Measurements from ENCODE around the gene EPB41L1. TPM values are rescaled to one million over a fixed set of nuclear protein-coding genes. Genes with fewer than 3 reads are reported as not detected.
"Not testable (repeated sequence)": the region's sequence is repeated elsewhere in the genome, so short reads cannot be mapped to it uniquely, and the experiment has no call there.

The EPB41L1 gene
- total and polyA plus RNA-seq, 4 experiments from 2014 or later, result 0.17 to 0.30 TPM; not detected in 2

DNA sequence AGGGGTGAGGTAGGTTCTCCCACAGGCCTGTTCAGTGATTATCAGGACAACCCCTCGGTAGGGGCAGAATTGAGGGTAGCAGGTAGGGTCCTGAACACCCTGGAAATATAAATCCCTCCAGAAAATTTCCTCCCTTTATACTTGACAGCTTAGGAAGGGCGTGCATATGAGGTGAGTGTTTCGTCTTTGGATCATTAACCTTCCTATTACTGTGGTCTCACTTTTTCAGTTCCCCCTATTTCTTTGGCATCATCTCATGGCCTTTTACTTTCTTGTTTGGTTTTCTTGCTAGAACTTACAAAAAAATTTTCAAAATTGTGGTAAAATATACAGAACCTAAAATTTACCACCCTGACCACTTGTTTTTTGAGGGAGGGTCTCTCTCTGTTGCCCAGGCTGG lies 18.7 kb upstream of the EPB41L1 start:
- ChIA-PET POLR2A (ENCODE audit: partially characterized antibody) (interaction anchor here (0.6 kb wide), 1 partner anchor 1664 kb away, joined by 5 read pairs; no protein-coding TSS in a partner anchor), CTCF (ENCODE audit: partially characterized antibody) (interaction anchor here (0.7 to 15.9 kb wide), 2 partner anchors 67 to 141 kb away, joined by 3 to 517 read pairs; no protein-coding TSS in a partner anchor)
- H3K4me3 Mint-ChIP-seq, result no peak overlapping the region
- peaks cover 0 to 7% of the 10 kb centered on the region in 2 donors for H3K27me3 Mint-ChIP-seq
- Histone ChIP-seq H3K36me3 (ENCODE audit: insufficient read depth, low read length) (no peaks in the 10 kb centered on the region), H3K9me3 (ENCODE audit: control insufficient read depth in 1 of 2, low read length in 2 of 2) (no peaks in the 10 kb centered on the region), H3K4me1 (ENCODE audit: insufficient read depth, low read length) (no peaks in the 10 kb centered on the region), H3K4me3 (ENCODE audit: low read length in 2 of 2) (no peak overlapping the region), H3K27ac (ENCODE audit: low read depth, low read length) (no peak overlapping the region), H3K27me3 (ENCODE audit: insufficient read depth, low read length) (no peaks in the 10 kb centered on the region)
- H3K4me1 Mint-ChIP-seq, result no peaks in the 10 kb centered on the region
- no peaks in the 10 kb centered on the region for H3K9me3 Mint-ChIP-seq
- no peak overlapping the region for H3K27ac Mint-ChIP-seq
- intact Hi-C loops (cut with micrococcal nuclease), result loop anchor here (5.0 kb wide), 1 partner anchor 674 kb away; no protein-coding TSS in a partner anchor
- H3K36me3 Mint-ChIP-seq, result no peaks in the 10 kb centered on the region
- no peak for DNase-seq

DNA sequence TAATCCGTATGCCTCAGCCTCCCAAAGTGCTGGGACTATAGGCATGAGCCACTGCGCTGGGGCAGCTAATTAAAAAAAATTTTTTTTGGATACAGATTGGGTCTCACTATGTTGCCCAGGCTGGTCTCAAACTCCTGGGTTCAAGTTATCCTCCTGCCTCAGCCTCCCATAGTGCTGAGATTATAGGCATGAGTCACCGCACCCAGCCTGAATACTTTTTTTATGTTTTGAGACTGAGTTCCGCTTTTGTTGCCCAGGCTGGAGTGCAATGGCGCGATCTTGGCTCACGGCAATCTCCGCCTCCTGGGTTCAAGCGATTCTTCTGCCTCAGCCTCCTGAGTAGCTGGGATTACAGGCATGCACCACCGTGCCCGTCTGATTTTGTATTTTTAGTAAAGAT lies 17.2 kb upstream of the EPB41L1 start:
- not testable (repeated sequence) for H3K4me1 ChIP-seq (ENCODE audit: insufficient read depth, low read length); H3K27me3 ChIP-seq (ENCODE audit: insufficient read depth, low read length); H3K4me3 ChIP-seq (ENCODE audit: low read length in 2 of 2); H3K9me3 Mint-ChIP-seq; H3K9me3 ChIP-seq (ENCODE audit: control insufficient read depth in 1 of 2, low read length in 2 of 2); H3K36me3 Mint-ChIP-seq; H3K27ac ChIP-seq (ENCODE audit: low read depth, low read length); H3K36me3 ChIP-seq (ENCODE audit: insufficient read depth, low read length); H3K27ac Mint-ChIP-seq; H3K4me3 Mint-ChIP-seq; H3K4me1 Mint-ChIP-seq; H3K27me3 Mint-ChIP-seq; DNase-seq
- POLR2A ChIA-PET (ENCODE audit: partially characterized antibody), result interaction anchor here (1.6 kb wide), 1 partner anchor 144 kb away, joined by 9 read pairs; no protein-coding TSS in a partner anchor
- intact Hi-C loops (cut with micrococcal nuclease), result loop anchor here (5.0 kb wide), 1 partner anchor 675 kb away; no protein-coding TSS in a partner anchor
- CTCF ChIA-PET (ENCODE audit: partially characterized antibody), result interaction anchor here (1.1 to 15.9 kb wide), 5 partner anchors 11 to 150 kb away, joined by 3 to 517 read pairs (median 6); no protein-coding TSS in a partner anchor

- no peak for DNase-seq
- H3K9me3 ChIP-seq (ENCODE audit: control insufficient read depth in 1 of 2, low read length in 2 of 2), result no peaks in the 10 kb centered on the region
- ChIA-PET POLR2A (ENCODE audit: partially characterized antibody) (no interaction called here), CTCF (ENCODE audit: partially characterized antibody) (interaction anchor here (15.9 kb wide), 1 partner anchor 147 kb away, joined by 517 read pairs; no protein-coding TSS in a partner anchor)
- H3K36me3 ChIP-seq (ENCODE audit: insufficient read depth, low read length), result no peaks in the 10 kb centered on the region
- H3K27me3 Mint-ChIP-seq, result peaks cover 11 to 24% of the 10 kb centered on the region in 2 donors
- intact Hi-C loops (cut with micrococcal nuclease), result no loop called here
- peaks cover 0 to 4% (median 0%) of the 10 kb centered on the region in 4 donors for H3K4me1 Mint-ChIP-seq
- H3K4me1 ChIP-seq (ENCODE audit: insufficient read depth, low read length), result no peaks in the 10 kb centered on the region
- no peak overlapping the region for H3K27ac Mint-ChIP-seq
- peaks cover 0 to under 1% (median 0%) of the 10 kb centered on the region in 8 donors for H3K9me3 Mint-ChIP-seq
- no peak overlapping the region for H3K4me3 Mint-ChIP-seq
- H3K36me3 Mint-ChIP-seq, result no peaks in the 10 kb centered on the region
- H3K27me3 ChIP-seq (ENCODE audit: insufficient read depth, low read length), result no peaks in the 10 kb centered on the region
- H3K27ac ChIP-seq (ENCODE audit: low read depth, low read length), result no peak overlapping the region
- H3K4me3 ChIP-seq (ENCODE audit: low read length in 2 of 2), result no peak overlapping the region
These were observed 13.2 kb upstream of the EPB41L1 start for GRCh38 chr20:36141310-36141709.

DNA sequence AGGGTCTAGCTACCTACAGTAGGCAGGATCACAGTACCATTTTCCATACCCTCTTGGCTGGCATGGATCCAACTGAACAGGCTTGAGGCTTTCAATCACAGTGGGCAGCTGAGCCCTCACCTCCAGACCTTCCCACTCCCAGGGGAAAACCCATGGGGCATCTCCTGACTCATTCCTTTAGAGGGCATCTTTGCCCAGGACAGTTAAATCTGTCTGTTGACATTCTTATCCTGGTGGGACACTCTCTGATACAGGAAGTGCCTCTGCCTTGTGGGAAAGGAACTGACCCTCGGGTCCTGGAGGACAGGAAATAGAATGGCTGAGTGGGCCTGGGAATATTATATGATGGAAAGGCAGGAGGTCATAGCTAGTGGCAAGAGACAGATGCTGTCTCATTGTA lies 10.2 kb upstream of the EPB41L1 start:
- ChIA-PET CTCF (ENCODE audit: partially characterized antibody) (interaction anchor here (15.9 kb wide), 1 partner anchor 150 kb away, joined by 517 read pairs; no protein-coding TSS in a partner anchor), POLR2A (ENCODE audit: partially characterized antibody) (no interaction called here)
- Histone ChIP-seq H3K9me3 (ENCODE audit: control insufficient read depth in 1 of 2, low read length in 2 of 2) (no peaks in the 10 kb centered on the region), H3K27ac (ENCODE audit: low read depth, low read length) (no peak overlapping the region), H3K27me3 (ENCODE audit: insufficient read depth, low read length) (no peaks in the 10 kb centered on the region), H3K36me3 (ENCODE audit: insufficient read depth, low read length) (no peaks in the 10 kb centered on the region), H3K4me3 (ENCODE audit: low read length in 2 of 2) (no peak overlapping the region), H3K4me1 (ENCODE audit: insufficient read depth, low read length) (no peaks in the 10 kb centered on the region)
- intact Hi-C loops (cut with micrococcal nuclease), result no loop called here
- no peak for DNase-seq
- Mint-ChIP-seq H3K27ac (no peak overlapping the region), H3K4me3 (peak overlapping the region in 1 of 8 donors; percentile 21), H3K9me3 (peaks cover 0 to 2% (median 0%) of the 10 kb centered on the region in 8 donors), H3K27me3 (peaks cover 14 to 28% of the 10 kb centered on the region in 2 donors), H3K4me1 (peaks cover 0 to 4% (median 0%) of the 10 kb centered on the region in 4 donors), H3K36me3 (no peaks in the 10 kb centered on the region)

GRCh38 chr20:36145877-36146707 lies 8.4 kb upstream of the EPB41L1 start:
- Histone ChIP-seq H3K4me3 (ENCODE audit: low read length in 2 of 2) (no peak overlapping the region), H3K27ac (ENCODE audit: low read depth, low read length) (no peak overlapping the region), H3K27me3 (ENCODE audit: insufficient read depth, low read length) (no peaks in the 10 kb centered on the region), H3K36me3 (ENCODE audit: insufficient read depth, low read length) (no peaks in the 10 kb centered on the region), H3K4me1 (ENCODE audit: insufficient read depth, low read length) (no peaks in the 10 kb centered on the region), H3K9me3 (ENCODE audit: control insufficient read depth in 1 of 2, low read length in 2 of 2) (no peaks in the 10 kb centered on the region)
- peaks cover 0 to 2% (median 0%) of the 10 kb centered on the region in 8 donors for H3K9me3 Mint-ChIP-seq
- H3K4me1 Mint-ChIP-seq, result peaks cover 0 to 4% (median 0%) of the 10 kb centered on the region in 4 donors
- no peak for DNase-seq
- CTCF ChIA-PET (ENCODE audit: partially characterized antibody), result interaction anchor here (1.3 to 15.9 kb wide), 2 partner anchors 11 to 152 kb away, joined by 4 to 517 read pairs; no protein-coding TSS in a partner anchor
- POLR2A ChIA-PET (ENCODE audit: partially characterized antibody), result no interaction called here
- H3K4me3 Mint-ChIP-seq, result no peak overlapping the region
- no peaks in the 10 kb centered on the region for H3K36me3 Mint-ChIP-seq
- peaks cover 14 to 28% of the 10 kb centered on the region in 2 donors for H3K27me3 Mint-ChIP-seq
- no peak overlapping the region for H3K27ac Mint-ChIP-seq
- intact Hi-C loops (cut with micrococcal nuclease), result no loop called here

GRCh38 chr20:36147690-36148089 lies 6.8 kb upstream of the EPB41L1 start:
- H3K9me3 ChIP-seq (ENCODE audit: control insufficient read depth in 1 of 2, low read length in 2 of 2), result no peaks in the 10 kb centered on the region
- H3K27me3 Mint-ChIP-seq, result peaks cover 14 to 34% of the 10 kb centered on the region in 2 donors
- H3K36me3 ChIP-seq (ENCODE audit: insufficient read depth, low read length), result no peaks in the 10 kb centered on the region
- H3K4me1 Mint-ChIP-seq, result peaks cover 0 to 4% (median 0%) of the 10 kb centered on the region in 4 donors
- no peak overlapping the region for H3K4me3 ChIP-seq (ENCODE audit: low read length in 2 of 2)
- ChIA-PET CTCF (ENCODE audit: partially characterized antibody) (interaction anchor here (15.9 kb wide), 1 partner anchor 153 kb away, joined by 517 read pairs; no protein-coding TSS in a partner anchor), POLR2A (ENCODE audit: partially characterized antibody) (no interaction called here)
- H3K27me3 ChIP-seq (ENCODE audit: insufficient read depth, low read length), result no peaks in the 10 kb centered on the region
- no peak overlapping the region for H3K27ac Mint-ChIP-seq
- no peak overlapping the region for H3K4me3 Mint-ChIP-seq
- no peaks in the 10 kb centered on the region for H3K4me1 ChIP-seq (ENCODE audit: insufficient read depth, low read length)
- DNase-seq, result no peak
- H3K27ac ChIP-seq (ENCODE audit: low read depth, low read length), result no peak overlapping the region
- no peaks in the 10 kb centered on the region for H3K36me3 Mint-ChIP-seq
- H3K9me3 Mint-ChIP-seq, result peaks cover 0 to 2% (median 0%) of the 10 kb centered on the region in 8 donors
- intact Hi-C loops (cut with micrococcal nuclease), result no loop called here

DNA sequence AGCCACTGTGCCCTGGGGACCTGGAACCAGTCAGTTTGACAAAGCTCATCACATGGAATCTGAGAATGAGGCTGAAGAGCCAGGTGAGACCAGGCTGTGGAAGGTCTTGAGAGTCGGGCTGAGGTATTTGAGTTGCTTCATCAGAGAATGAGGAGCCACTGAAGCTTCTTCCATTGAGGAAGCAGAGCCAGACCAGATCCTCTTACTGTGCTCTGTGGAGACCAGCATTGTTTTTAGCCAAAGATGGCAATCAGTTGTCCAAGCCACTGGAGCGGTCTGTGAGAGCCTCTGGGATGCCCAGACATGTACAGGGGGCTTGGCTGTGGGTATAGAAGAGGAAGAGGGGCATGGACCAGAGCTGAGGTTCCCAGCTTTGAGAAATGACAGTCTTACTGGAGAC lies 6.1 kb upstream of the EPB41L1 start:
- H3K36me3 Mint-ChIP-seq, result no peaks in the 10 kb centered on the region
- Histone ChIP-seq H3K36me3 (ENCODE audit: insufficient read depth, low read length) (no peaks in the 10 kb centered on the region), H3K4me3 (ENCODE audit: low read length in 2 of 2) (no peak overlapping the region), H3K4me1 (ENCODE audit: insufficient read depth, low read length) (no peaks in the 10 kb centered on the region), H3K27ac (ENCODE audit: low read depth, low read length) (no peak overlapping the region), H3K27me3 (ENCODE audit: insufficient read depth, low read length) (no peaks in the 10 kb centered on the region), H3K9me3 (ENCODE audit: control insufficient read depth in 1 of 2, low read length in 2 of 2) (no peaks in the 10 kb centered on the region)
- H3K9me3 Mint-ChIP-seq, result peaks cover 0 to 2% (median 0%) of the 10 kb centered on the region in 8 donors
- no peak overlapping the region for H3K4me3 Mint-ChIP-seq
- H3K4me1 Mint-ChIP-seq, result no peaks in the 10 kb centered on the region
- DNase-seq, result no peak
- no peak overlapping the region for H3K27ac Mint-ChIP-seq
- CTCF ChIA-PET (ENCODE audit: partially characterized antibody), result interaction anchor here (0.6 to 15.9 kb wide), 2 partner anchors 154 to 1979 kb away, joined by 3 to 517 read pairs; no protein-coding TSS in a partner anchor
- intact Hi-C loops (cut with micrococcal nuclease), result no loop called here
- POLR2A ChIA-PET (ENCODE audit: partially characterized antibody), result no interaction called here
- peaks cover 10 to 39% of the 10 kb centered on the region in 2 donors for H3K27me3 Mint-ChIP-seq
